ENCODE data around the gene MAP1LC3B2.

DNA sequence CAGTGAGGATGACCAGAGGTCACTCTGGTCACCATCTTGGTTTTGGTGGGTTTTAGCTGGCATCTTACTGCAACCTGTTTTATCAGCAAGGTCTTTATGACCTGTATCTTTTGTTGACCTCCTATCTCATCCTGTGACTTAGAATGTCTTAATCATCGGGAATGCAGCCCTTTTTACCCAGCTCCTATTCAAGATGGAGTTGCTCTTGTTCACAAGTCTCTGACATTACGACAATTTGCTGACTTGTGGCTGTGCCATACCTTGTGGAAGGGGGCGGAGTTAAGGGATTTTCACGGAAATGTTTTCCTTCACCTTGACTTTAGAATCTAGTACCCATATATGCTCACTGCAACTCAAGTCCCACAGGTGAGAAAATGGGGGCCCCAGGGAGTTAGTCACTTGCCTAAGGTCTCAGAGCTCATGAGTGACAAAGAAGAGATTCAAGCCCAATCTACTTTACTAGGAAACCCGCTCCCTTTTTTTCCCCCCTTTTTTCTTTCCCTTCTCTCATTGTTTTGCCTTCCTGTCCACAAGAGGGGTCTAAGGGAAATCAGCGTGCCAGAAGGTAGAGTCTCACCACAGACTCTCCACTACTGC lies 2.7 kb upstream of the MAP1LC3B2 start:
- TF ChIP-seq, protein P1, sequence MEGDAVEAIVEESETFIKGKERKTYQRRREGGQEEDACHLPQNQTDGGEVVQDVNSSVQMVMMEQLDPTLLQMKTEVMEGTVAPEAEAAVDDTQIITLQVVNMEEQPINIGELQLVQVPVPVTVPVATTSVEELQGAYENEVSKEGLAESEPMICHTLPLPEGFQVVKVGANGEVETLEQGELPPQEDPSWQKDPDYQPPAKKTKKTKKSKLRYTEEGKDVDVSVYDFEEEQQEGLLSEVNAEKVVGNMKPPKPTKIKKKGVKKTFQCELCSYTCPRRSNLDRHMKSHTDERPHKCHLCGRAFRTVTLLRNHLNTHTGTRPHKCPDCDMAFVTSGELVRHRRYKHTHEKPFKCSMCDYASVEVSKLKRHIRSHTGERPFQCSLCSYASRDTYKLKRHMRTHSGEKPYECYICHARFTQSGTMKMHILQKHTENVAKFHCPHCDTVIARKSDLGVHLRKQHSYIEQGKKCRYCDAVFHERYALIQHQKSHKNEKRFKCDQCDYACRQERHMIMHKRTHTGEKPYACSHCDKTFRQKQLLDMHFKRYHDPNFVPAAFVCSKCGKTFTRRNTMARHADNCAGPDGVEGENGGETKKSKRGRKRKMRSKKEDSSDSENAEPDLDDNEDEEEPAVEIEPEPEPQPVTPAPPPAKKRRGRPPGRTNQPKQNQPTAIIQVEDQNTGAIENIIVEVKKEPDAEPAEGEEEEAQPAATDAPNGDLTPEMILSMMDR (IDR thresholded peaks at IDR 0.05): no peak
- no peak for TF ChIP-seq POLR2A (IDR thresholded peaks at IDR 0.05)

Measured in esophagus squamous epithelium (tissue), 4 donors.